HepG2 (cell line): Measurements from ENCODE around the gene PRELID2. TPM values are rescaled to one million over a fixed set of nuclear protein-coding genes. Genes with fewer than 3 reads are reported as not detected.

Experiments
- HDAC2 ChIP-seq: sonication (generic); formaldehyde crosslinking; IDR thresholded peaks from 2 replicates; pipeline ENCODE4 v1.4.0; 2020; ENCODE audit warnings: missing genetic modification reagents
- KDM5A ChIP-seq: fragments of 200-600 bp; sonication (generic); IDR thresholded peaks from 2 replicates; pipeline ENCODE4 v1.7.0; 2018; ENCODE audit warnings: antibody characterized with exemption, mild to moderate bottlenecking, low read length, borderline replicate concordance
- LBX2 ChIP-seq: sonication (generic); formaldehyde crosslinking; IDR thresholded peaks from 2 replicates; pipeline ENCODE4 v1.5.0; 2020; ENCODE audit warnings: missing genetic modification reagents, mild to moderate bottlenecking, borderline replicate concordance
- MYPOP ChIP-seq: sonication (generic); formaldehyde crosslinking; IDR thresholded peaks from 2 replicates; pipeline ENCODE4 v1.8.1; 2023; ENCODE audit warnings: mild to moderate bottlenecking, moderate library complexity, missing genetic modification reagents
- NR0B2 ChIP-seq: sonication (generic); formaldehyde crosslinking; IDR thresholded peaks from 2 replicates; pipeline ENCODE4 v1.4.0; 2020; ENCODE audit warnings: mild to moderate bottlenecking, missing genetic modification reagents
- SAP130 ChIP-seq: IDR thresholded peaks from 2 replicates; pipeline ENCODE4 v1.6.1; 2016; ENCODE audit warnings: low read depth
- SATB2 ChIP-seq: sonication (generic); formaldehyde crosslinking; IDR thresholded peaks from 2 replicates; pipeline ENCODE4 v1.5.0; 2020; ENCODE audit warnings: missing genetic modification reagents
- TP53 ChIP-seq: sonication (generic); formaldehyde crosslinking; conservative IDR thresholded peaks from 2 replicates; pipeline ENCODE4 v1.4.0; 2020; ENCODE audit warnings: missing genetic modification reagents
- ZFP36L1 ChIP-seq: sonication (generic); formaldehyde crosslinking; IDR thresholded peaks from 2 replicates; pipeline ENCODE4 v1.8.0; 2022; ENCODE audit warnings: mild to moderate bottlenecking, missing genetic modification reagents, moderate library complexity
- ZKSCAN5 ChIP-seq: sonication (generic); formaldehyde crosslinking; IDR thresholded peaks from 2 replicates; pipeline ENCODE4 v1.5.1; 2020; ENCODE audit warnings: mild to moderate bottlenecking, missing genetic modification reagents
- ZMYM4 ChIP-seq: sonication (generic); formaldehyde crosslinking; IDR thresholded peaks from 2 replicates; pipeline ENCODE4 v1.8.1; 2023; ENCODE audit warnings: mild to moderate bottlenecking, missing genetic modification reagents
- ZNF224 ChIP-seq: sonication (generic); formaldehyde crosslinking; IDR thresholded peaks from 2 replicates; pipeline ENCODE4 v1.5.0; 2020; ENCODE audit warnings: mild to moderate bottlenecking, missing genetic modification reagents
- ZNF234 ChIP-seq: sonication (generic); formaldehyde crosslinking; conservative IDR thresholded peaks from 2 replicates; pipeline ENCODE4 v1.5.1; 2020; ENCODE audit warnings: mild to moderate bottlenecking, missing genetic modification reagents
- polyA plus RNA-seq, 8 experiments: library from polyadenylated mRNA; depleted of rRNA in 3 of 8; stranded (reverse) in 7 of 8; unstranded in 1 of 8; fragments of >200 nt; fragmentation: Illumina TruSeq in 4 of 8; extraction: Trizol in 4 of 8; gene quantifications; 2 replicates each; pipeline versions ENCODE4 v1.2.1 to v1.2.3, GENCODE V29; 2011 to 2016; ENCODE audit warnings: low read depth in 4 of 8, missing spikeins in 1 of 8, mixed read lengths in 1 of 8; ENCODE audit not compliant: insufficient read depth in 1 of 8
- total RNA-seq, 5 experiments: library from RNA; depleted of rRNA; stranded (reverse); fragments of >200 nt; fragmentation: Illumina TruSeq; extraction: Trizol; gene quantifications; 2 replicates each; pipeline ENCODE4 v1.2.3, GENCODE V29; 2016; ENCODE audit warnings: low read depth in 1 of 5
- TF ChIP-seq, protein P1 (sequence below): sonication (generic); formaldehyde crosslinking; IDR thresholded peaks from 2 replicates; pipeline ENCODE4 v1.4.0; 2020; ENCODE audit warnings: missing genetic modification reagents

The PRELID2 gene
- total and polyA plus RNA-seq, 2 of the 13 experiments (the other 11 are each of a cell fraction or from before 2014, with no cell fraction given), result 10.0 to 22.9 TPM

- TF ChIP-seq, protein P1, sequence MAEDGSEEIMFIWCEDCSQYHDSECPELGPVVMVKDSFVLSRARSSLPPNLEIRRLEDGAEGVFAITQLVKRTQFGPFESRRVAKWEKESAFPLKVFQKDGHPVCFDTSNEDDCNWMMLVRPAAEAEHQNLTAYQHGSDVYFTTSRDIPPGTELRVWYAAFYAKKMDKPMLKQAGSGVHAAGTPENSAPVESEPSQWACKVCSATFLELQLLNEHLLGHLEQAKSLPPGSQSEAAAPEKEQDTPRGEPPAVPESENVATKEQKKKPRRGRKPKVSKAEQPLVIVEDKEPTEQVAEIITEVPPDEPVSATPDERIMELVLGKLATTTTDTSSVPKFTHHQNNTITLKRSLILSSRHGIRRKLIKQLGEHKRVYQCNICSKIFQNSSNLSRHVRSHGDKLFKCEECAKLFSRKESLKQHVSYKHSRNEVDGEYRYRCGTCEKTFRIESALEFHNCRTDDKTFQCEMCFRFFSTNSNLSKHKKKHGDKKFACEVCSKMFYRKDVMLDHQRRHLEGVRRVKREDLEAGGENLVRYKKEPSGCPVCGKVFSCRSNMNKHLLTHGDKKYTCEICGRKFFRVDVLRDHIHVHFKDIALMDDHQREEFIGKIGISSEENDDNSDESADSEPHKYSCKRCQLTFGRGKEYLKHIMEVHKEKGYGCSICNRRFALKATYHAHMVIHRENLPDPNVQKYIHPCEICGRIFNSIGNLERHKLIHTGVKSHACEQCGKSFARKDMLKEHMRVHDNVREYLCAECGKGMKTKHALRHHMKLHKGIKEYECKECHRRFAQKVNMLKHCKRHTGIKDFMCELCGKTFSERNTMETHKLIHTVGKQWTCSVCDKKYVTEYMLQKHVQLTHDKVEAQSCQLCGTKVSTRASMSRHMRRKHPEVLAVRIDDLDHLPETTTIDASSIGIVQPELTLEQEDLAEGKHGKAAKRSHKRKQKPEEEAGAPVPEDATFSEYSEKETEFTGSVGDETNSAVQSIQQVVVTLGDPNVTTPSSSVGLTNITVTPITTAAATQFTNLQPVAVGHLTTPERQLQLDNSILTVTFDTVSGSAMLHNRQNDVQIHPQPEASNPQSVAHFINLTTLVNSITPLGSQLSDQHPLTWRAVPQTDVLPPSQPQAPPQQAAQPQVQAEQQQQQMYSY, result no peak
- TF ChIP-seq KDM5A (no peak; the same call in 1 of the 2 replicates), ZNF224 (CRISPR knock-in tag) (peak; percentile 83; the same call in 1 of the 2 replicates), NR0B2 (CRISPR knock-in tag) (no peak), MYPOP (CRISPR knock-in tag) (peak; percentile 90), LBX2 (CRISPR knock-in tag) (no peak), SAP130 (CRISPR knock-in tag) (peak; percentile 90), ZKSCAN5 (CRISPR knock-in tag) (no peak), ZMYM4 (peak; percentile 96), ZNF234 (CRISPR knock-in tag) (no peak), ZFP36L1 (peak; percentile 71; the same call in 1 of the 2 replicates), HDAC2 (CRISPR knock-in tag) (peak; percentile 60; the same call in 1 of the 2 replicates), SATB2 (CRISPR knock-in tag) (no peak), TP53 (no peak)
Measured at GRCh38 chr5:145834917-145835847, at the start of gene PRELID2 (continued).
